Measurements from ENCODE around the gene SF3B1.

DNA sequence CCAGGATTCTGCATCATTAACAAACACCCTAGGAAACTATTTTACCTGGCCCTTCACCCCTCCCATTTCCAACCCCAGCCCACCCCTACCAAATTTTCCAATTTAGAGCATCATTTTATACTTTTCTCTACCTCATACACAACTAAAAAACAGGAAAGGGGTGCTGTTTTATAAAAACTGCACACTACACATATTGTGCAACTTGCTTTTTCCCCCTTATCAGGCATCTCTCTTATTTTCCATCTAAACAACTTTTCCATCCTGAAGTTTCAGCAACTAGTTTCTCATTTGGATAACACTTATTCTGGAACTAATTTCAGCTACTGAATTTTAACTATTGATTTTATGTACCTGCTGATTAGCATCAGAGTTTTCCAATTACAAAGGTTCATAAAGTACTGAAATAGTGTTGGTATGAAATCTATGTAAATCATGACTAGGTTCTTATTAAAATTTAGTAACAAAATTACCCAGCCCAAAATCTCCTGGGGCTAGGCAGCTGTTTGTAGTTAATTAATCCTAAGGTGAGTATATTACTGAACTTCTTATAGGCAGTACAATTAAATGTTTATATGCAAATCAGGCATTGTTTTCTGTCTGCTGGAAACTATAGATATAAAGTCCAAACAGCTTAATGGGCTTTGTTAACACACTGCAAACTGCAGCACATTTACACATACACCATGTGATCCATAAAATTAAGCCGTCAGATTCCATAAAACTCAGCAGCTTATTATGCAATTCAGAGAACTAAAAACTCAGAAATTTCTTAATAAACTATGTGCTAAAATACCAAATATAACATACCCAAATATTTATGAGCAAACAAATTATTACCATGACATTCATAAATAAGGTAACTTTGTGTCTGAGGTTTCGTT is 7.9 kb downstream of the SF3B1 start:
- TF ChIP-seq POLR2A (IDR thresholded peaks at IDR 0.05): no peak
- TF ChIP-seq, protein P1, sequence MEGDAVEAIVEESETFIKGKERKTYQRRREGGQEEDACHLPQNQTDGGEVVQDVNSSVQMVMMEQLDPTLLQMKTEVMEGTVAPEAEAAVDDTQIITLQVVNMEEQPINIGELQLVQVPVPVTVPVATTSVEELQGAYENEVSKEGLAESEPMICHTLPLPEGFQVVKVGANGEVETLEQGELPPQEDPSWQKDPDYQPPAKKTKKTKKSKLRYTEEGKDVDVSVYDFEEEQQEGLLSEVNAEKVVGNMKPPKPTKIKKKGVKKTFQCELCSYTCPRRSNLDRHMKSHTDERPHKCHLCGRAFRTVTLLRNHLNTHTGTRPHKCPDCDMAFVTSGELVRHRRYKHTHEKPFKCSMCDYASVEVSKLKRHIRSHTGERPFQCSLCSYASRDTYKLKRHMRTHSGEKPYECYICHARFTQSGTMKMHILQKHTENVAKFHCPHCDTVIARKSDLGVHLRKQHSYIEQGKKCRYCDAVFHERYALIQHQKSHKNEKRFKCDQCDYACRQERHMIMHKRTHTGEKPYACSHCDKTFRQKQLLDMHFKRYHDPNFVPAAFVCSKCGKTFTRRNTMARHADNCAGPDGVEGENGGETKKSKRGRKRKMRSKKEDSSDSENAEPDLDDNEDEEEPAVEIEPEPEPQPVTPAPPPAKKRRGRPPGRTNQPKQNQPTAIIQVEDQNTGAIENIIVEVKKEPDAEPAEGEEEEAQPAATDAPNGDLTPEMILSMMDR (IDR thresholded peaks at IDR 0.05 in 4 of 5, conservative IDR thresholded peaks at IDR 0.05 in 1 of 5): no peak

Measured in gastrocnemius medialis (tissue), 4 donors.